Measurements from ENCODE around the gene ACSF3.
A peak's percentile ranks its signal among the peaks of the same experiment; 100 is the strongest.

The ACSF3 gene

GRCh38 chr16:89055894-89056555 lies 37.6 kb upstream of the ACSF3 start:
- no peaks in the 10 kb centered on the region for H3K4me1 ChIP-seq (ENCODE audit: control insufficient read depth, insufficient read depth, low read length)
- POLR2A ChIA-PET, result no interaction called here

More at GRCh38 chr16:89055894-89056555, 37.6 kb upstream of the ACSF3 start:
- TF ChIP-seq ZNF26 (tag by site-specific recombination; IDR thresholded peaks at IDR 0.05), result no peak
- no peak for TF ChIP-seq KLF17 (tag by site-specific recombination; IDR thresholded peaks at IDR 0.05)
- no peak for TF ChIP-seq ZBTB6 (tag by site-specific recombination; IDR thresholded peaks at IDR 0.05)
- TF ChIP-seq SCRT2 (tag by site-specific recombination; IDR thresholded peaks at IDR 0.05), result no peak
- TF ChIP-seq ZNF112 (tag by site-specific recombination; IDR thresholded peaks at IDR 0.05), result peak; percentile 93
- TF ChIP-seq ZFP37 (tag by site-specific recombination; IDR thresholded peaks at IDR 0.05), result no peak
- TF ChIP-seq ZBTB1 (tag by site-specific recombination; IDR thresholded peaks at IDR 0.05), result no peak
- no peak for TF ChIP-seq ZNF391 (tag by site-specific recombination; IDR thresholded peaks at IDR 0.05; ENCODE audit: borderline replicate concordance, low read depth)
- TF ChIP-seq REST (tag by site-specific recombination; IDR thresholded peaks at IDR 0.05), result no peak
- no peak for TF ChIP-seq ZNF76 (tag by site-specific recombination; IDR thresholded peaks at IDR 0.05; ENCODE audit: borderline replicate concordance, low read depth)
- TF ChIP-seq ZNF580 (tag by site-specific recombination; IDR thresholded peaks at IDR 0.05), result no peak
- no peak for TF ChIP-seq ZNF155 (tag by site-specific recombination; IDR thresholded peaks at IDR 0.05)
- no peak for TF ChIP-seq ZNF274 (IDR thresholded peaks at IDR 0.05; ENCODE audit: low read length)
- no peak for TF ChIP-seq ZNF274 (tag by site-specific recombination; IDR thresholded peaks at IDR 0.05; ENCODE audit: borderline replicate concordance)
- peak; percentile 29; the same call in 1 of the 2 replicates for TF ChIP-seq ZNF335 (tag by site-specific recombination; conservative IDR thresholded peaks at IDR 0.05)
- TF ChIP-seq SALL2 (tag by site-specific recombination; IDR thresholded peaks at IDR 0.05; ENCODE audit: borderline replicate concordance), result no peak
- TF ChIP-seq PBX3 (CRISPR knock-in tag; IDR thresholded peaks at IDR 0.05), result no peak
- TF ChIP-seq BCL11A (tag by site-specific recombination; IDR thresholded peaks at IDR 0.05; ENCODE audit: low read depth), result no peak
- peak; percentile 53; the same call in 1 of the 2 replicates for TF ChIP-seq ZBTB21 (tag by site-specific recombination; IDR thresholded peaks at IDR 0.05)
- TF ChIP-seq ZNF629 (tag by site-specific recombination; IDR thresholded peaks at IDR 0.05), result peak; percentile 29; the same call in 1 of the 2 replicates
- TF ChIP-seq YY1 (tag by site-specific recombination; IDR thresholded peaks at IDR 0.05), result no peak
- TF ChIP-seq ZNF501 (tag by site-specific recombination; IDR thresholded peaks at IDR 0.05), result no peak
- no peak for TF ChIP-seq BCL6B (tag by site-specific recombination; IDR thresholded peaks at IDR 0.05)
- CTCF ChIA-PET, result no interaction called here
- H3K36me3 ChIP-seq (ENCODE audit: control insufficient read depth in 2 of 2, insufficient read depth in 1 of 2, low read length in 2 of 2), result no peaks in the 10 kb centered on the region
- no peak overlapping the region for H3K4me3 ChIP-seq (ENCODE audit: low read depth, low read length)
- H3K27ac ChIP-seq (ENCODE audit: extremely low read depth, low read depth, low read length), result no peak overlapping the region
- H3K9me3 ChIP-seq (ENCODE audit: control insufficient read depth, insufficient read depth, low read depth, low read length), result no peaks in the 10 kb centered on the region
